MM.1S (cell line): ENCODE results near the gene PLXDC2.

Experiments
- DNase-seq: peaks from one replicate; pipeline ENCODE4 v3.0.0-alpha.2; 2015
- H2AFZ ChIP-seq: fragments of 300-600 bp; sonication (generic); 2 replicates; pipeline ENCODE4 v1.6.0; 2016; ENCODE audit warnings: antibody characterized with exemption, low read length
- H3F3A ChIP-seq: fragments of 300-600 bp; sonication (generic); 2 replicates; pipeline ENCODE4 v1.6.1; 2016; ENCODE audit warnings: mild to moderate bottlenecking, antibody characterized with exemption, low read length, moderate library complexity, mixed read lengths; ENCODE audit not compliant: insufficient read depth
- H3K27ac ChIP-seq: fragments of 300-600 bp; sonication (generic); 2 replicates; pipeline ENCODE4 v1.5.1; 2016; ENCODE audit warnings: mild to moderate bottlenecking, low read length
- H3K27me3 ChIP-seq: fragments of 300-600 bp; sonication (generic); replicated peaks from 2 replicates; pipeline ENCODE4 v1.6.0; 2016; ENCODE audit warnings: low read length; ENCODE audit not compliant: insufficient read depth
- H3K36me3 ChIP-seq: fragments of 300-600 bp; sonication (generic); replicated peaks from 2 replicates; pipeline ENCODE4 v1.6.1; 2016; ENCODE audit warnings: mild to moderate bottlenecking, low read length, mixed read lengths; ENCODE audit not compliant: insufficient read depth
- H3K4me1 ChIP-seq: fragments of 300-600 bp; sonication (generic); 2 replicates; pipeline ENCODE4 v1.6.1; 2016; ENCODE audit warnings: low read length, mixed read lengths
- H3K4me2 ChIP-seq: fragments of 300-600 bp; sonication (generic); 2 replicates; pipeline ENCODE4 v1.6.0; 2016; ENCODE audit warnings: low read depth, low read length
- H3K4me3 ChIP-seq: fragments of 300-600 bp; sonication (generic); 2 replicates; pipeline ENCODE4 v1.5.1; 2016; ENCODE audit warnings: low read length, mixed read lengths
- H3K79me2 ChIP-seq: fragments of 300-600 bp; sonication (generic); 2 replicates; pipeline ENCODE4 v1.6.1; 2016; ENCODE audit warnings: mixed run types, low read length, mixed read lengths
- H3K9ac ChIP-seq: fragments of 300-600 bp; sonication (generic); 2 replicates; pipeline ENCODE4 v1.6.1; 2016; ENCODE audit warnings: low read length, mixed read lengths
- H3K9me2 ChIP-seq: fragments of 300-600 bp; sonication (generic); replicated peaks from 2 replicates; pipeline ENCODE4 v1.6.1; 2016; ENCODE audit warnings: mild to moderate bottlenecking, low read length, mixed read lengths; ENCODE audit not compliant: insufficient read depth
- H3K9me3 ChIP-seq: fragments of 300-600 bp; sonication (generic); replicated peaks from 2 replicates; pipeline ENCODE4 v1.6.1; 2016; ENCODE audit warnings: mild to moderate bottlenecking, low read length, mixed read lengths; ENCODE audit not compliant: insufficient read depth
- H4K20me1 ChIP-seq: fragments of 300-600 bp; sonication (generic); 2 replicates; pipeline ENCODE4 v1.6.1; 2016; ENCODE audit warnings: mild to moderate bottlenecking, low read length, moderate library complexity, mixed read lengths; ENCODE audit not compliant: insufficient read depth
- CTCF ChIP-seq: fragments of 300-600 bp; sonication (generic); IDR thresholded peaks from 2 replicates; pipeline ENCODE4 v1.5.1; 2016; ENCODE audit warnings: antibody characterized with exemption, low read length, mixed read lengths
- EZH2 ChIP-seq: fragments of 300-600 bp; sonication (generic); optimal IDR thresholded peaks from 2 replicates; pipeline ENCODE3; 2017; ENCODE audit warnings: low read depth, mild to moderate bottlenecking, antibody characterized with exemption, low read length, mixed read lengths
- EZH2phosphoT487 ChIP-seq: fragments of 300-600 bp; sonication (generic); IDR thresholded peaks from 2 replicates; pipeline ENCODE4 v1.6.1; 2018; ENCODE audit warnings: antibody characterized with exemption, low read length

Gene PLXDC2

DNA sequence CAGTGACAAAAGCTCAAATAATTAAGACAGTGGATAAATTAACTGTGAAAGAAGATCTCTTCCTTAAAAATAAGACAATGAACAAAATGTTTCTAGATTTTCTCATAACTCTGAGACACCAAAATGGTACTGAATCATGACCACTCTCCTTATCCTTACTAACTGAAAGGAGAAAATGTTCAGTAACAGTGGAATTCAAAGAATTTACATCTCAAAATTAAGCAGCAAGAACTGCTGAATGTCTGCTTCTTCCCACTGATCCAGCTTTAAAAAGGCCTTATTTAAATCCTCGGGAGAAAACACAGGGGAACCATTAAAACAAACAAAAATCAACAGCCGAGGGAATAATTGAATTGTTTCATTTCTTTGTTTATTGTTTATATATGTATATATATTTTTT is 27.3 kb upstream of the PLXDC2 start:
- H3K9me2 ChIP-seq, result no peaks in the 10 kb centered on the region
- H3K9ac ChIP-seq, result no peak overlapping the region
- H3K79me2 ChIP-seq, result no peaks in the 10 kb centered on the region
- H3K4me3 ChIP-seq, result no peak overlapping the region
- no peaks in the 10 kb centered on the region for H3F3A ChIP-seq
- no peak for DNase-seq
- no peaks in the 10 kb centered on the region for H3K4me1 ChIP-seq
- H4K20me1 ChIP-seq, result no peaks in the 10 kb centered on the region
- no peaks in the 10 kb centered on the region for H3K36me3 ChIP-seq
- H2AFZ ChIP-seq, result no peak overlapping the region
- no peak overlapping the region for H3K4me2 ChIP-seq
- H3K9me3 ChIP-seq, result no peaks in the 10 kb centered on the region
- H3K27ac ChIP-seq, result no peak overlapping the region
- no peaks in the 10 kb centered on the region for H3K27me3 ChIP-seq
- no peak for TF ChIP-seq EZH2
- TF ChIP-seq CTCF, result no peak
- no peak for TF ChIP-seq EZH2phosphoT487

DNA sequence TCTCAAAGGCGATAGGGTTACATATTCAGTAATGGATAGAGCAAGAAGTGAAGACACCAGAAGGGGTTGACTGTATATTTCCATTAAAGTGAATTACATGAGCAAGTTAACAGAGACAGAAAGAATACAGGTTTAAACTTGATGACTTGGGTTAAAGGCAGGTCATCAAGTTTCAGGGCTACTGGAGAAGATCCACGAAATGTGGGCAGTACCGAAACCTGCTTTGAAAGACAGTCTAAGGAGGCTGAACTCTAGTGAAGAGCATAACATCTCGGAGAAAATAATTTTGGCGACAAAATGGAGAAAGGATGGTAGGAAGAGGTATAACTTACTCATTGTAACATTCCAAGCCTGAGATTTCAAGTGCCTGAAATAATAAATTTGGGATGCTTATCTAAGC is 26.6 kb upstream of the PLXDC2 start:
- Histone ChIP-seq H2AFZ (no peak overlapping the region), H3K4me1 (no peaks in the 10 kb centered on the region), H3K27me3 (no peaks in the 10 kb centered on the region), H3K27ac (no peak overlapping the region), H3K36me3 (no peaks in the 10 kb centered on the region), H3K9ac (no peak overlapping the region), H3K4me2 (no peak overlapping the region), H3F3A (no peaks in the 10 kb centered on the region), H4K20me1 (no peaks in the 10 kb centered on the region), H3K9me3 (no peaks in the 10 kb centered on the region), H3K9me2 (no peaks in the 10 kb centered on the region), H3K79me2 (no peaks in the 10 kb centered on the region), H3K4me3 (no peak overlapping the region)
- no peak for DNase-seq
- TF ChIP-seq EZH2phosphoT487, result no peak
- TF ChIP-seq CTCF, result no peak
- no peak for TF ChIP-seq EZH2

DNA sequence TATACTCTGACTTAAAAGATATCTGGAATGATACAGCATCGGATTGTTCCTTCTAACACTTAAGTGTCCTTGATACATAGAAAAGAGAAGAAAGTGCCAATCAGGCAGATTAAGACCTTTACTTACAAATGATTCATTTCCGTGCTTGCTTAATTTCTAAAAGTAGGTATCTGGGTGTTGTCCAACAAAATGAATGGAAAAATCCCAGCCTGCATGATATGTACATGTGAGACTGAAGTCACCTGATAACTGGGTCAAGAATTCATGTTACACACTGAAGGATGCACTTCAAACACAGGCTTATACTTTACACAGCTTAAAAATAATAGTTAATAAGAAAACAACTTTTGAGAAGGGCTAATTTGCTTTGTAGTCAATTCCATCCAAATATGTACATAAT is 25.2 kb upstream of the PLXDC2 start:
- Histone ChIP-seq H4K20me1 (no peaks in the 10 kb centered on the region), H3K27me3 (no peaks in the 10 kb centered on the region), H3K36me3 (no peaks in the 10 kb centered on the region), H3K9ac (no peak overlapping the region), H3K79me2 (no peaks in the 10 kb centered on the region), H3K27ac (no peak overlapping the region), H3K4me3 (no peak overlapping the region), H2AFZ (no peak overlapping the region), H3K4me1 (no peaks in the 10 kb centered on the region), H3K9me3 (no peaks in the 10 kb centered on the region), H3F3A (no peaks in the 10 kb centered on the region), H3K9me2 (no peaks in the 10 kb centered on the region), H3K4me2 (no peak overlapping the region)
- DNase-seq, result no peak
- TF ChIP-seq EZH2 (no peak), CTCF (no peak), EZH2phosphoT487 (no peak)

GRCh38 chr10:19795684-19796083 is 20.5 kb upstream of the PLXDC2 start:
- H2AFZ ChIP-seq, result no peak overlapping the region
- no peak overlapping the region for H3K4me2 ChIP-seq
- H3K27me3 ChIP-seq, result no peaks in the 10 kb centered on the region
- H3K9me2 ChIP-seq, result no peaks in the 10 kb centered on the region
- no peaks in the 10 kb centered on the region for H3K9me3 ChIP-seq
- no peaks in the 10 kb centered on the region for H3K36me3 ChIP-seq
- TF ChIP-seq EZH2 (no peak), EZH2phosphoT487 (no peak), CTCF (no peak)
- H4K20me1 ChIP-seq, result no peaks in the 10 kb centered on the region
- H3F3A ChIP-seq, result no peaks in the 10 kb centered on the region
- H3K9ac ChIP-seq, result no peak overlapping the region
- no peak overlapping the region for H3K27ac ChIP-seq
- DNase-seq, result no peak
- H3K4me1 ChIP-seq, result peaks cover 21% of the 10 kb centered on the region
- no peak overlapping the region for H3K4me3 ChIP-seq
- H3K79me2 ChIP-seq, result no peaks in the 10 kb centered on the region
